Fibroblast of skin of scalp (primary cell): Measurements from ENCODE around the gene ARHGAP22.

ENCODE experiments used
- DNase-seq: peaks from one replicate; pipeline ENCODE4 v3.0.0-alpha.2; 2013

The ARHGAP22 gene

DNA sequence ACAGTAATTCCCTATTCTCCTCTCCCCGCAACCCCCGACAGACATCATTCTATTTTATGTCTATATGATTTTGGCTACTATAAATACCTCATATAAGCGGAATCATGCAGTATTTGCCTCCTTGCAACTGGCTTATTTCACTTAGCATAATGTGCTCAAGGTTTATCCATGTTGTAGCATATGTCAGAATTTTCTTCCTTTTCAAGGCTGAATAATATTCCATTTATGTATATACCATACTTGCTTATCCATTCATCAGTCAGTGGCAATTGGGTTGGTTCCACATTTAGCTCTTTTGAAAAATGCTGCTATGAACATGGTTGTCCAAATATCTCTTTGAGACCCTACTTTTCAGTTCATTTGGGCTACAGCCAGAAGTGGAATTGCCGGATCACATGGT, 191.9 kb downstream of the ARHGAP22 start:
- DNase-seq: no peak

DNA sequence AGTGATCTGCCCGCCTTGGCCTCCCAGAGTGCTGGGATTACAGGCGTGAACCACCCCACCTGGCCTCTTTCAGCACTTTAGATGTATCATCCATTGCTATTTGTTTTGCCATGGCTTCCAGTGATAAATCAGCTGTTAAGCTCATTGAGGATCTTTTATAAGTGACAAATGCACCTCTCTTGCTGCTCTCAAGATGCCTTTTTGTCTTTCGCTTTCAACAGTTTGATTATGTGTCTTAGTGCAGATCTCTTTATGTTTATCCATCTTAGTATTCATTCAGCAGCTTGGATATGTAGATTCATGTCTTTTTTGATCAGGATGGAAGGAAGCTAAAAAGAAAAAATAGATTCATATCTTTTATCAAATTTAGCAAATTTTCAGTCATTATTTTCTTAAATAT, 192.8 kb downstream of the ARHGAP22 start:
- DNase-seq: no peak

DNA sequence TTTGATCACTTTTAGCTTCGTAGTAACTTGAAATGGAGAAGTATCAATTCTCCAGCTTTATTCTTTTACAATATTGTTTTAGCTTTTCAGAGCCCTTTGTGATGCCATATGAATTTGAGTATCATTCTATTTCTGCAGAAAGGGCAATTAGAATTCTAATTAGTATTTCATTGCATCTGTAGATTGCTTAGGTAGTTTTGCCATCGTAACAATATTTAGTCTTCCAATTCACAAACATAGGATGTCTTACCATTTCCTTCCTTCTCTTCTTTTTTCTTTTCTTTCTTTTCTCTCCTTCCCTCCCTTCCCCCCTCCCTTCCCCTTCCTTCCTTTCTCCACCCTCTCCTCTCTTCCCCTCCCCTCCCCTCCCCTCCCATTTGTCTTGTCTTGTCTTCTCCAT, 193.4 kb downstream of the ARHGAP22 start:
- DNase-seq: no peak

DNA sequence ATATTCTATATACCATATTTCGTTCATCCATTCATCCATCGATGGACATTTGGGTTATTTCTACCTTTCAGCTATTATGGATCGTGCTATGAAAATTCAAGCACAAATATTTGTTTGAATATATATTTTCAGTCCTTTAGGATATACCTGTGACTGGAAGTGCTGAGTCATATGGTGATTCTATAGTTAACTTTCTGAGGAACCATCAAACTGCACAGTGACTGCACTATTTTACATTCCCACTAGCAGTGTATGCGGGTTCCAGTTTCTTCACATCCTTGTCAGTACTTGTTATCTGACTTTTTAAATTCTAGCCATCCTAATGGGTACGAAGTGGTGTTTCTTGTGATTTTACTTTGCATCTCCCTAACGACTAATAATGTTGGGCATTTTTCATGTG, 194.4 kb downstream of the ARHGAP22 start:
- DNase-seq: no peak

DNA sequence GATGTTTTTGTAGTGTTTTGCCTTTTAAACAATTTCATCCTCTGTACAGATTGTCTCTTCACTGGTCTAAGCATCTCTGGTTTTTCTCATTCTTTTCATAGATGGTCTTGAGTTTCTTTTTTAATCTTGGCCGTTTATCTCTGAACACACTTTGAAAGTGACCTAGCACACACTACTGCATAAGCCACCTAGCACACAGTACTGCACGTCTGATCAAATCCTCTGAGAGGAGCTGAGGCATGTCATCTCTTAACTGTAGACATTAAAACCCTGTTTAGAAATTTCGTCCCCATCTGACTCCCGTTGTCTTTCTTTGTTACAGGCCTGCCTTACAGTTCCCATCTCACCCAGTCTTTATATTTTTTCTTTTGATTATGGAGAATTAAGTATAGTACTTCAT, 198.2 kb downstream of the ARHGAP22 start:
- DNase-seq: no peak

DNA sequence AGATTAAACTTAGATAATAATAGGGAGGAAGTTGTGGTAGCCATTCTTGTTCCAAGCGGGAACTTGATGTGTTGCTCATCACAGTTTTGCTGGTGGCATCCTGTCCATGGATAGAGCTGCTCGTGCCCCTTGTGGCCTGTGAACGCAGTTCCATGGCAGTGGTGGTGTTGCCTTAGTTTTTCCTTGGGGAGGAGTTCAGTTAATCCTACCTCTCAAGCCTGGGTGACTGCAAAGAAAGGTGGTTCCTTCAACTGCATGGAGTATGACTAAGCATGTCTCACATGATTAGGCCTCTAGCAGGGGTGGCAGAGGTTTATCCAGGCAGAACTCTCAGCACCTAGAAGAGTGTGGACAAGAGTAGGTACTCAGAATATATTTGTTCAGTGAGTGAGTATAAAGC, 198.7 kb downstream of the ARHGAP22 start:
- DNase-seq: no peak

DNA sequence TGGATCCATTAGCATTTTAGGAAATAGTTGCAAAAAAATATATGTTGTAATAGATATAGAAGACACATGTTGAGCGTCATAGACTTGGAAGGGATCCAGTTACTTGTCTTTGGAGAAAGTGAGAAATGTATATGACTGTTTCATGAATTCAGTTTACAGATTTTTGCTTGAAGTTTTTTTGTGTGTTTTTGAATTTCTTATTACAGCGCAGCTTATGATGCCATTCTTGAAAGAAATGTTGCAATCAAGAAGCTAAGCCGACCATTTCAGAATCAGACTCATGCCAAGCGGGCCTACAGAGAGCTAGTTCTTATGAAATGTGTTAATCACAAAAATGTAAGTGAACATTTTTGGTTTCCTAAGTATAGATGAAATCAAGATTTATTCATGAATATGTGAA, 200.2 kb downstream of the ARHGAP22 start:
- peak; percentile 40 for DNase-seq

DNA sequence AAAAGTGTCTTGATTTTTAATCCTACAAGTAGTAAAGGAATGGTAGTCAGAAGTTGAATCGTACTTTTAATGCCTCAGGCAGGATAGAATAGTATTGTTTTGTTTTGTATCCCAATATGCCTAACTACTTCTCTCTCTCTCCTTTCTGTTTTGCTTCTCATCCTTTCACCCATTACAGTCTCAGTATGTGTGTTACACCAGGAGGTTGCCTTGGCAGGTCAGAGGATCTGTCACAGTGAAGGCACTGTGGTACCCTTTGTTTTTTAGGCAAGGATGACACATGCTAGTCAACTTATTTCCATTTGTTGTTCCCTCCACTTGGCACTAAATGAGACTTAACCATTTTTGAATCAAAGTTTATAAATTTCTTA, 204.0 kb downstream of the ARHGAP22 start:
- no peak for DNase-seq

DNA sequence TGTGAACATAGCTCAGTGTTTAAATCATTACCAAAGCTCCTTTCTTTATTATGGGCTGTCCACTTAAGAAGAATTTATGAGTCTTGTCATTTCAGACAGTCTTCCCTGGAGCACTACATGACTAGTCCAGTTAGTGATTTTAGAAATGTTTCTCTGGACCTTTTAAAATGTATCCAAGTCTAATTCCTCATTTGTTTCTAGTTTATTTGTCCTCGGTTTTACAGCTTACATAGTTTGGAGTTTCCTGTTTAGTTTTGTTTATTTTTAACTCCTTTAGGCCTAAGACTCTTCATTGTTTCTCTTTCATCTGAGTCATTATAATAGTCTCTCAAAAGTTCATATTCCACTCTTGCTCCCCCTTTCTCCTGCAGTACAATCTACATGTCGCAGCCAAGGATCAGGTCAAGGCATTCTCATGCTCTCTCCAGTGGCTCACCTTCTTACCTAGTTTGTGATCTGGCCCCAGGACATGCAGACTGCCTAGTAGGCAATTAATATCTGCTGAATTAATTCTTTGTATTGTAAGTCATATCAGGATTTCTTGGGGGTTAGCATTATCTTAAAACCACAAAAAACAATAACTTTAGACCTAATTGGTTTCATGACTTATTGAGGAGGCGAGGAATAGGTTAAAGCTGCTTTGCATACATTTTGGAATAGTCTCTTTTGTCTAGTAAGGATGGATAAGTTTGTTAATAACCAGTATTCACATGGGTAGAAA, 204.6 kb downstream of the ARHGAP22 start:
- peak; percentile 55 for DNase-seq

DNA sequence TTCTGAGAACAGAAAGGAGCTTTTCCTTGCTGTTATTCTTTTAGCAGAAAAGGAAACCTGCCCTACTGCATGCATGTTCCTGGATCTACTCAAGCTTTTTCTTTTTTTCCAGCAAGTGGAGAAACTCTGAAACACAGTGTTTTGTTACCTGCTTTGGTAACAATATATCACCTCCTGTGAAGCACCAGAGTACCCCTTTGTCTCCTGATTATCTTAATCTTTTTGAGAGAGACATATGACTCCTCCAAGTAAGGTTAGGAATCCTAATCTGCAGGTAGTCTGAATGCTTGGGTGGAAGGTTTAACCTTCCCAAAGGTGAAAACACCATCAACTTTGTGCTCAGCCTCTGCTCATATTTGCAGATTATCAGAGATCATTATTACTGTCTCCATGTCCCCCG, 205.3 kb downstream of the ARHGAP22 start:
- no peak for DNase-seq

DNA sequence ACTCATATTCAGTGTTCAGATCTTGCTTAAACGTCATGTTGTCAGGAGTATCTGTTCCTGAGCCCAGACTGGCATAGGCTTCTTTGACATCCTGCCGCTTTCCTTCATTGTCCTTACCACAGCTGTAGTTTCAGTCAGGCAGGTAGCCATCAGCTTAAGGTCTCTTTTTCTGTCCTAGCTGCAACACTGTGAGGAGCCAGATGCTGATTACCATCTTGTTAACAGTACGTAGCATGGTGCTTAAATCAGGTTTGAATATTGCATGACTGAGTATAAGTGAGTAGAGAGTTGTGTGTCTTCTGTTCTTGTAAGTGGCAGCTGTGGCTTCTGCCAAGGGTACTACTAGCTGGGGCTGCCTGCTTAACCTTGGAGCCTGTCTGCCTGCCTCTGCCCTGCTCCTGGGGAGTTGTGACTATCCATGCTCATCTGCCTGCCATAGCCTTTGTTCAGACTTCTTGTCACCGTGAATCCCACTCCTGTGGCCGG, 205.8 kb downstream of the ARHGAP22 start:
- no peak for DNase-seq

DNA sequence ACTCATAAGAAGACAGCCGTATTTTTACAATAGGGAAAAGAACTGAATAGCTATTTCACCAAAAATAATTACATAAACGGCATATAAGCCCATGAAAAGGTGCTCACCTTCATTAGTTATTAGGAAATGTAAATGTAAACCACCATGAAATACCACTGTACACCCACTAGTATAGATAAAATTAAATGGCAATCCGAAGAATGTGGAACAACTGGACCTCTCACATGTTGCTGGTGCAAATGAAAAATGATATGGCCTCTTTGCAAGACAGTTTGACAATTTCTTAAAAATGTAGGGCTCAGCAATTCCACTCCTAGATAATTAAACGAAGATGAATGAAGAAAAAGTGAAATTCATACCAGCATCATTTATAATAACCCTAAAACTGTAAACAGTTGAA, 206.6 kb downstream of the ARHGAP22 start:
- no peak for DNase-seq
